HG02938 (cell line): ENCODE results near the gene PBX2.

Experiments used
- ATAC-seq: cut with Tn5 transposase; IDR thresholded peaks from one replicate; pipeline ENCODE4 v1.9.1; 2021; ENCODE audit warnings: mild to moderate bottlenecking, moderate library complexity; ENCODE audit not compliant: unreplicated experiment

Gene PBX2

GRCh38 chr6:32175322-32175710 lies 14.7 kb downstream of the PBX2 start:
- no peak for ATAC-seq

GRCh38 chr6:32174416-32174815 lies 15.6 kb downstream of the PBX2 start:
- no peak for ATAC-seq

- no peak for ATAC-seq
Measured at GRCh38 chr6:32173051-32173727, 16.8 kb downstream of the PBX2 start.

- no peak for ATAC-seq
Measured at GRCh38 chr6:32171234-32171633, 18.8 kb downstream of the PBX2 start.

- no peak for ATAC-seq
Measured at GRCh38 chr6:32170294-32170693, 19.7 kb downstream of the PBX2 start.

- no peak for ATAC-seq
Measured at GRCh38 chr6:32168807-32169591, 21.0 kb downstream of the PBX2 start.

GRCh38 chr6:32168350-32168749 lies 21.7 kb downstream of the PBX2 start:
- ATAC-seq = no peak

- ATAC-seq = no peak
Measured at GRCh38 chr6:32167761-32168262, 22.2 kb downstream of the PBX2 start.

GRCh38 chr6:32167154-32167760 lies 22.7 kb downstream of the PBX2 start:
- ATAC-seq = no peak

GRCh38 chr6:32166411-32167061 lies 23.5 kb downstream of the PBX2 start:
- no peak for ATAC-seq

- no peak for ATAC-seq
Measured at GRCh38 chr6:32164295-32164694, 25.7 kb downstream of the PBX2 start, which contains the start of gene EGFL8. EGFL8 (plus strand) TSS chr6:32164595; CDS start chr6:32166166, 1,571 bp downstream.

- no peak for ATAC-seq
Measured at GRCh38 chr6:32163559-32164258, 26.3 kb downstream of the PBX2 start.

- ATAC-seq = no peak
Measured at GRCh38 chr6:32158052-32158451, 31.9 kb downstream of the PBX2 start.

- no peak for ATAC-seq
Measured at GRCh38 chr6:32156891-32157290, 33.1 kb downstream of the PBX2 start.

GRCh38 chr6:32154514-32155161 lies 35.4 kb downstream of the PBX2 start:
- no peak for ATAC-seq

- ATAC-seq = no peak
Measured at GRCh38 chr6:32153564-32154513, 36.2 kb downstream of the PBX2 start, which contains the start of gene PPT2. PPT2 (plus strand) TSS chr6:32154141; CDS start chr6:32154595, 454 bp downstream.

GRCh38 chr6:32152769-32153563 lies 37.0 kb downstream of the PBX2 start:
- ATAC-seq = no peak
